HG03095 (cell line): ENCODE results near the gene RPS14.

Experiments
- ATAC-seq: cut with Tn5 transposase; IDR thresholded peaks from one replicate; pipeline ENCODE4 v1.9.1; 2021; ENCODE audit warnings: moderate library complexity; ENCODE audit not compliant: unreplicated experiment

Gene RPS14

GRCh38 chr5:150449517-150450339, at the start of gene RPS14:
Gene RPS14 (minus strand): TSS chr5:150449739. CDS start chr5:150447733, 2,006 bp downstream.
- peak; percentile 89 for ATAC-seq

- no peak for ATAC-seq
These were observed 49.4 kb upstream of the RPS14 start for GRCh38 chr5:150498971-150499370.

- ATAC-seq = no peak
These were observed 49.0 kb upstream of the RPS14 start for GRCh38 chr5:150498501-150498900.

GRCh38 chr5:150497989-150498317, 48.4 kb upstream of the RPS14 start:
- ATAC-seq = no peak

- no peak for ATAC-seq
These were observed 47.9 kb upstream of the RPS14 start for GRCh38 chr5:150497274-150497988.

- no peak for ATAC-seq
These were observed 47.0 kb upstream of the RPS14 start for GRCh38 chr5:150496534-150496933.

- no peak for ATAC-seq
These were observed 46.6 kb upstream of the RPS14 start for GRCh38 chr5:150496098-150496497.

GRCh38 chr5:150492621-150493020, 43.1 kb upstream of the RPS14 start:
- no peak for ATAC-seq

GRCh38 chr5:150491876-150492275, 42.3 kb upstream of the RPS14 start:
- no peak for ATAC-seq

- no peak for ATAC-seq
These were observed 41.2 kb upstream of the RPS14 start for GRCh38 chr5:150490754-150491153.

- peak; percentile 1 for ATAC-seq
These were observed 40.7 kb upstream of the RPS14 start for GRCh38 chr5:150490296-150490669.

- ATAC-seq = peak; percentile 71
These were observed 40.1 kb upstream of the RPS14 start for GRCh38 chr5:150489360-150490295.

GRCh38 chr5:150488519-150489359, 39.2 kb upstream of the RPS14 start:
- ATAC-seq = no peak

GRCh38 chr5:150487199-150488061, 37.9 kb upstream of the RPS14 start:
- ATAC-seq = no peak

GRCh38 chr5:150486402-150487198, 37.1 kb upstream of the RPS14 start:
- no peak for ATAC-seq

- ATAC-seq = no peak
These were observed 36.3 kb upstream of the RPS14 start for GRCh38 chr5:150485693-150486401.

- ATAC-seq = no peak
These were observed 35.6 kb upstream of the RPS14 start for GRCh38 chr5:150484964-150485692.
